Osteoblast (primary cell): ENCODE results near the gene NRG4. TPM values are rescaled to one million over a fixed set of nuclear protein-coding genes. Genes with fewer than 3 reads are reported as not detected.
A peak's percentile ranks its signal among the peaks of the same experiment; 100 is the strongest.

Experiments
- DNase-seq: peaks from one replicate; pipeline ENCODE4 v3.0.0; 2011; ENCODE audit warnings: low spot score, mixed read lengths; ENCODE audit not compliant: insufficient read length; ENCODE audit errors: missing footprints
- H2AFZ ChIP-seq: 2 replicates; pipeline ENCODE4 v1.6.0; 2011; ENCODE audit warnings: mild to moderate bottlenecking, low read length
- H3K27ac ChIP-seq: 2 replicates; pipeline ENCODE4 v1.5.1; 2011; ENCODE audit warnings: mild to moderate bottlenecking, low read depth, low read length, moderate library complexity
- H3K27me3 ChIP-seq: 2 replicates; pipeline ENCODE4 v1.6.0; 2012; ENCODE audit warnings: mild to moderate bottlenecking, control low read depth, inconsistent platforms, low read length, moderate library complexity; ENCODE audit not compliant: insufficient read depth
- H3K36me3 ChIP-seq: 2 replicates; pipeline ENCODE4 v1.5.1; 2011; ENCODE audit warnings: mild to moderate bottlenecking, low read length, control low read depth, moderate library complexity; ENCODE audit not compliant: insufficient read depth
- H3K4me1 ChIP-seq: 2 replicates; pipeline ENCODE4 v1.5.1; 2011; ENCODE audit warnings: mild to moderate bottlenecking, low read length, control low read depth, moderate library complexity; ENCODE audit not compliant: insufficient read depth
- H3K4me2 ChIP-seq: 2 replicates; pipeline ENCODE4 v1.6.0; 2011; ENCODE audit warnings: mild to moderate bottlenecking, low read length; ENCODE audit not compliant: insufficient read depth
- H3K4me3 ChIP-seq: fragments of 200-600 bp; sonication (generic); 3 replicates; pipeline ENCODE4 v1.5.1; 2012; ENCODE audit warnings: mild to moderate bottlenecking, low read length, inconsistent platforms; ENCODE audit not compliant: insufficient read depth
- H3K79me2 ChIP-seq: 2 replicates; pipeline ENCODE4 v1.6.0; 2012; ENCODE audit warnings: mild to moderate bottlenecking, low read length, control low read depth, inconsistent platforms; ENCODE audit not compliant: insufficient read depth
- H3K9me3 ChIP-seq: 2 replicates; pipeline ENCODE4 v1.5.1; 2011; ENCODE audit warnings: low read depth, low read length, control low read depth
- H4K20me1 ChIP-seq: 2 replicates; pipeline ENCODE4 v1.6.0; 2012; ENCODE audit warnings: mild to moderate bottlenecking, low read length, control low read depth; ENCODE audit not compliant: insufficient read depth
- CTCF ChIP-seq: IDR thresholded peaks from 2 replicates; pipeline ENCODE4 v1.5.1; 2011; ENCODE audit warnings: mild to moderate bottlenecking, low read depth, low read length, moderate library complexity; ENCODE audit errors: extremely low read depth
- total RNA-seq: library from RNA; depleted of rRNA; stranded (reverse); fragments of >200 nt; gene quantifications from 2 replicates; pipeline ENCODE4 v1.2.3, GENCODE V29; 2012

Gene NRG4
- total RNA-seq, 1 donor, result not detected

- no peak overlapping the region for H3K4me2 ChIP-seq
- H3K36me3 ChIP-seq, result peaks cover 27% of the 10 kb centered on the region
- H3K27me3 ChIP-seq, result no peaks in the 10 kb centered on the region
- no peak overlapping the region for H3K27ac ChIP-seq
- H3K4me1 ChIP-seq, result no peaks in the 10 kb centered on the region
- TF ChIP-seq CTCF, result peak; percentile 33
- H4K20me1 ChIP-seq, result peaks cover 8% of the 10 kb centered on the region
- no peak overlapping the region for H2AFZ ChIP-seq
- no peak overlapping the region for H3K4me3 ChIP-seq
- no peaks in the 10 kb centered on the region for H3K9me3 ChIP-seq
- peaks cover 41% of the 10 kb centered on the region for H3K79me2 ChIP-seq
- no peak for DNase-seq
Observed at GRCh38 chr15:75928680-75929608, 83.3 kb downstream of the NRG4 start.

GRCh38 chr15:75927601-75928000 is 84.6 kb downstream of the NRG4 start:
- peaks cover 50% of the 10 kb centered on the region for H3K79me2 ChIP-seq

GRCh38 chr15:75926931-75927330 is 85.3 kb downstream of the NRG4 start:
- Histone ChIP-seq H4K20me1 (peaks cover 19% of the 10 kb centered on the region), H3K4me2 (no peak overlapping the region), H3K9me3 (no peaks in the 10 kb centered on the region), H3K27ac (no peak overlapping the region), H2AFZ (no peak overlapping the region), H3K4me3 (no peak overlapping the region), H3K36me3 (peaks cover 13% of the 10 kb centered on the region), H3K4me1 (peaks cover 7% of the 10 kb centered on the region), H3K27me3 (no peaks in the 10 kb centered on the region), H3K79me2 (peaks cover 55% of the 10 kb centered on the region)
- DNase-seq, result no peak
- no peak for TF ChIP-seq CTCF

More at GRCh38 chr15:75927601-75928000, 84.6 kb downstream of the NRG4 start:
- no peak for DNase-seq
- H3K27ac ChIP-seq, result no peak overlapping the region
- no peak overlapping the region for H2AFZ ChIP-seq
- H3K9me3 ChIP-seq, result no peaks in the 10 kb centered on the region
- no peak overlapping the region for H3K4me2 ChIP-seq
- no peak for TF ChIP-seq CTCF
- H3K36me3 ChIP-seq, result peaks cover 16% of the 10 kb centered on the region
- no peaks in the 10 kb centered on the region for H3K27me3 ChIP-seq
- peaks cover 12% of the 10 kb centered on the region for H4K20me1 ChIP-seq
- H3K4me1 ChIP-seq, result peaks cover under 1% of the 10 kb centered on the region
- no peak overlapping the region for H3K4me3 ChIP-seq

GRCh38 chr15:75925440-75925839 is 86.8 kb downstream of the NRG4 start:
- H3K4me2 ChIP-seq, result no peak overlapping the region
- H3K27ac ChIP-seq, result no peak overlapping the region
- peaks cover 20% of the 10 kb centered on the region for H4K20me1 ChIP-seq
- H2AFZ ChIP-seq, result no peak overlapping the region
- no peak for DNase-seq
- H3K4me3 ChIP-seq, result no peak overlapping the region
- peaks cover 58% of the 10 kb centered on the region for H3K79me2 ChIP-seq
- H3K4me1 ChIP-seq, result peaks cover 8% of the 10 kb centered on the region
- TF ChIP-seq CTCF, result no peak
- no peaks in the 10 kb centered on the region for H3K9me3 ChIP-seq
- H3K27me3 ChIP-seq, result no peaks in the 10 kb centered on the region
- H3K36me3 ChIP-seq, result peaks cover 7% of the 10 kb centered on the region
